H1 (cell line): ENCODE measurements around the gene B3GALT4. TPM values are rescaled to one million over a fixed set of nuclear protein-coding genes. Genes with fewer than 3 reads are reported as not detected.
A peak's percentile ranks its signal among the peaks of the same experiment; 100 is the strongest.

Experiments used
- CTCF ChIA-PET: fragments of 300-600 bp; sonication (Branson Sonifier 250); formaldehyde crosslinking; loops from one replicate; lab custom pipeline; 2021; ENCODE audit not compliant: partially characterized antibody; lab: Charles Lee
- POLR2A ChIA-PET: fragments of 300-600 bp; sonication (Branson Sonifier 250); formaldehyde crosslinking; loops from one replicate; lab custom pipeline; 2021; ENCODE audit warnings: inconsistent platforms; ENCODE audit not compliant: partially characterized antibody; lab: Charles Lee
- DNase-seq, 2 experiments: peaks; one replicate each; pipeline versions ENCODE4 v3.0.0 to v3.0.0-alpha.2; 2010 to 2022; ENCODE audit warnings: low spot score in 2 of 2, low read depth in 1 of 2, mixed read lengths in 1 of 2
- FAIRE-seq: peaks from 2 replicates; lab custom pipeline; 2011; peaks lifted over from hg19 to GRCh38; lab: Jason Lieb, UNC
- H2AFZ ChIP-seq: 2 replicates; pipeline ENCODE4 v1.8.1; 2012; ENCODE audit warnings: low read length, inconsistent platforms
- H2AK5ac ChIP-seq: 2 replicates; pipeline ENCODE4 v1.6.1; 2013; ENCODE audit warnings: low read depth, low read length
- H2BK120ac ChIP-seq: replicated peaks from 2 replicates; pipeline ENCODE3; 2013; ENCODE audit warnings: low read depth, low read length, inconsistent platforms
- H2BK12ac ChIP-seq: 2 replicates; pipeline ENCODE4 v1.6.1; 2013; ENCODE audit warnings: low read depth, low read length
- H2BK15ac ChIP-seq: 2 replicates; pipeline ENCODE4 v1.6.1; 2013; ENCODE audit warnings: low read length
- H2BK20ac ChIP-seq: 2 replicates; pipeline ENCODE4 v1.6.1; 2013; ENCODE audit warnings: low read length
- H2BK5ac ChIP-seq: 2 replicates; pipeline ENCODE4 v1.6.1; 2013; ENCODE audit warnings: low read depth, low read length
- H3K14ac ChIP-seq: 2 replicates; pipeline ENCODE4 v1.6.1; 2013; ENCODE audit warnings: inconsistent platforms; ENCODE audit not compliant: insufficient read length
- H3K18ac ChIP-seq: 2 replicates; pipeline ENCODE4 v1.6.1; 2013; ENCODE audit warnings: low read length; ENCODE audit errors: extremely low read depth
- H3K23ac ChIP-seq: 2 replicates; pipeline ENCODE4 v1.6.1; 2013; ENCODE audit warnings: inconsistent platforms; ENCODE audit not compliant: insufficient read length
- H3K23me2 ChIP-seq: 2 replicates; pipeline ENCODE4 v1.6.1; 2013; ENCODE audit warnings: low read depth, low read length
- H3K27ac ChIP-seq: 2 replicates; pipeline ENCODE4 v1.6.1; 2011; ENCODE audit warnings: low read depth, low read length, inconsistent platforms
- H3K27me3 ChIP-seq, 4 experiments: replicated peaks in 1 of 4; 1 replicate in 1 of 4; 2 replicates in 3 of 4; pipeline versions ENCODE4 v1.6.1 to v1.8.1; 2011 to 2013; ENCODE audit warnings: low read length in 3 of 4, mild to moderate bottlenecking in 3 of 4, inconsistent platforms in 2 of 4, mixed read lengths in 2 of 4, moderate library complexity in 1 of 4; ENCODE audit not compliant: control insufficient read depth in 3 of 4, insufficient read depth in 3 of 4; ENCODE audit errors: extremely low read depth in 1 of 4
- H3K36me3 ChIP-seq, 4 experiments: 2 replicates each; pipeline versions ENCODE4 v1.6.1 to v1.8.1; 2011 to 2013; ENCODE audit warnings: mild to moderate bottlenecking in 4 of 4, low read length in 3 of 4, moderate library complexity in 2 of 4, control low read depth in 1 of 4, inconsistent platforms in 1 of 4; ENCODE audit not compliant: insufficient read depth in 4 of 4, control insufficient read depth in 2 of 4
- H3K4ac ChIP-seq: replicated peaks from 2 replicates; pipeline ENCODE3; 2013; ENCODE audit warnings: low read length, low read depth, mixed read lengths, inconsistent platforms; ENCODE audit not compliant: insufficient read length
- H3K4me1 ChIP-seq, 4 experiments: replicated peaks in 1 of 4; 1 replicate in 1 of 4; 2 replicates in 3 of 4; pipeline versions ENCODE4 v1.6.1 to v1.8.1; 2011 to 2013; ENCODE audit warnings: low read length in 3 of 4, inconsistent platforms in 2 of 4, mixed read lengths in 1 of 4; ENCODE audit not compliant: insufficient read depth in 4 of 4, control insufficient read depth in 3 of 4
- H3K4me2 ChIP-seq, 2 experiments: 2 replicates each; pipeline versions ENCODE4 v1.6.1 to v1.8.1; 2011 to 2013; ENCODE audit warnings: low read depth in 2 of 2, low read length in 2 of 2, control low read depth in 1 of 2, inconsistent platforms in 1 of 2, mild to moderate bottlenecking in 1 of 2; ENCODE audit not compliant: insufficient read depth in 1 of 2
- H3K4me3 ChIP-seq, 4 experiments: fragments of 200-600, 300-600 bp in 1 of 4; sonication (generic), shearing (Covaris generic), sonication (Bioruptor Twin) in 1 of 4; 2 replicates each; pipeline versions ENCODE4 v1.5.1 to v1.8.1; 2011 to 2016; ENCODE audit warnings: low read length in 4 of 4, low read depth in 3 of 4, control low read depth in 2 of 4, inconsistent platforms in 2 of 4, mild to moderate bottlenecking in 2 of 4, mixed read lengths in 1 of 4, moderate library complexity in 1 of 4; ENCODE audit not compliant: insufficient read depth in 2 of 4; ENCODE audit errors: extremely low read depth in 1 of 4
- H3K56ac ChIP-seq: replicated peaks from 2 replicates; pipeline ENCODE3; 2013; ENCODE audit warnings: low read depth, mild to moderate bottlenecking, mixed read lengths, low read length, inconsistent platforms; ENCODE audit not compliant: insufficient read length
- H3K79me1 ChIP-seq: 2 replicates; pipeline ENCODE4 v1.6.1; 2013; ENCODE audit warnings: low read depth, low read length, control low read depth
- H3K79me2 ChIP-seq, 2 experiments: 2 replicates each; pipeline versions ENCODE4 v1.6.1 to v1.8.1; 2012 to 2013; ENCODE audit warnings: low read length in 2 of 2, mild to moderate bottlenecking in 2 of 2, inconsistent platforms in 1 of 2; ENCODE audit not compliant: insufficient read depth in 2 of 2, control insufficient read depth in 1 of 2
- H3K9ac ChIP-seq, 4 experiments: replicated peaks in 1 of 4; 1 replicate in 1 of 4; 2 replicates in 3 of 4; pipeline versions ENCODE4 v1.6.1 to v1.8.1; 2011 to 2013; ENCODE audit warnings: low read depth in 3 of 4, low read length in 3 of 4, control low read depth in 2 of 4, mild to moderate bottlenecking in 2 of 4, moderate library complexity in 2 of 4, inconsistent platforms in 1 of 4; ENCODE audit errors: extremely low read depth in 1 of 4
- H3K9me3 ChIP-seq, 2 experiments: 2 replicates each; pipeline versions ENCODE4 v1.6.1 to v1.8.1; 2012 to 2013; ENCODE audit warnings: mild to moderate bottlenecking in 2 of 2, moderate library complexity in 2 of 2, control low read depth in 1 of 2, inconsistent platforms in 1 of 2, low read depth in 1 of 2, low read length in 1 of 2, mixed read lengths in 1 of 2; ENCODE audit not compliant: insufficient read depth in 2 of 2
- H4K20me1 ChIP-seq, 2 experiments: replicated peaks in 1 of 2; 2 replicates each; pipeline versions ENCODE3 to v1.8.1; 2011 to 2013; ENCODE audit warnings: inconsistent platforms in 2 of 2, low read length in 2 of 2, mild to moderate bottlenecking in 1 of 2; ENCODE audit not compliant: insufficient read depth in 2 of 2, control insufficient read depth in 1 of 2
- H4K5ac ChIP-seq: 2 replicates; pipeline ENCODE4 v1.6.1; 2013; ENCODE audit warnings: low read length, low read depth, mixed read lengths, inconsistent platforms; ENCODE audit not compliant: insufficient read length
- H4K8ac ChIP-seq: 2 replicates; pipeline ENCODE4 v1.8.0; 2013; ENCODE audit warnings: mild to moderate bottlenecking, moderate library complexity, low read length, inconsistent platforms; ENCODE audit not compliant: insufficient read depth; ENCODE audit errors: extremely low read depth
- H4K91ac ChIP-seq: replicated peaks from 2 replicates; pipeline ENCODE3; 2013; ENCODE audit warnings: low read length, mixed read lengths, inconsistent platforms; ENCODE audit not compliant: insufficient read length
- RAD21 ChIP-seq, 2 experiments: IDR thresholded peaks in 1 of 2; conservative IDR thresholded peaks in 1 of 2; 2 replicates each; pipeline ENCODE4 v1.6.1; 2011; ENCODE audit warnings: low read depth in 2 of 2, low read length in 2 of 2, improper control_type of control experiment in 1 of 2, inconsistent platforms in 1 of 2, mild to moderate bottlenecking in 1 of 2, moderate library complexity in 1 of 2
- RBBP5 ChIP-seq: IDR thresholded peaks from 2 replicates; pipeline ENCODE4 v1.7.1; 2012; ENCODE audit warnings: low read depth, mild to moderate bottlenecking, inconsistent platforms, low read length, moderate library complexity, borderline replicate concordance
- SAP30 ChIP-seq: fragments of 300-600 bp; sonication (generic); IDR thresholded peaks from 2 replicates; pipeline ENCODE4 v1.7.1; 2012; ENCODE audit warnings: low read length, moderate library complexity, mild to moderate bottlenecking, inconsistent platforms; ENCODE audit not compliant: insufficient read depth, insufficient replicate concordance
- USF2 ChIP-seq: IDR thresholded peaks from 2 replicates; pipeline ENCODE4 v1.6.1; 2011; ENCODE audit warnings: low read length, improper control_type of control experiment
- WGBS, 2 experiments: shearing (Covaris generic) in 1 of 2; methylation state at CpG; one replicate each; pipeline versions ENCODE4 v1.1.6 to v1.1.7; 2013 to 2015; ENCODE audit warnings: low lambda C conversion rate in 2 of 2, mixed read lengths in 2 of 2, inconsistent platforms in 1 of 2, low coverage in 1 of 2, missing lambda C conversion rate in 1 of 2; ENCODE audit not compliant: insufficient replicate concordance in 2 of 2, insufficient coverage in 1 of 2, insufficient read length in 1 of 2; ENCODE audit errors: extremely low coverage in 1 of 2, missing lambda C conversion rate in 1 of 2; 5-methylcytosine and 5-hydroxymethylcytosine counted together
- polyA plus RNA-seq, 7 experiments: library from polyadenylated mRNA; depleted of rRNA in 3 of 7; stranded (reverse) in 5 of 7; unstranded in 2 of 7; fragments of >200 nt in 5 of 7; fragments of 200-250 nt in 2 of 7; gene quantifications; 1 replicate in 5 of 7; 2 replicates in 1 of 7; 4 replicates in 1 of 7; pipeline versions ENCODE4 v1.2.1 to v1.2.3, GENCODE V29; 2011 to 2013; ENCODE audit warnings: missing spikeins in 2 of 7, mixed read lengths in 2 of 7
- total RNA-seq: library from RNA; stranded (reverse); fragmentation: NEBNext Ultra II Directional; extraction: Animal tissue kit (Norgen Biotek cat#: 25700); gene quantifications from 2 replicates; pipeline ENCODE4 v1.2.1, GENCODE V29; 2021
- TF ChIP-seq, protein P1 (sequence below), 3 experiments: IDR thresholded peaks; 1 replicate in 2 of 3; 2 replicates in 1 of 3; pipeline versions ENCODE4 v1.5.1 to v1.6.1; 2011; ENCODE audit warnings: low read length in 3 of 3, mild to moderate bottlenecking in 3 of 3, inconsistent platforms in 2 of 3, low read depth in 1 of 3, moderate library complexity in 1 of 3; ENCODE audit not compliant: insufficient read depth in 1 of 3; ENCODE audit errors: control extremely low read depth in 1 of 3

The B3GALT4 gene
- total and polyA plus RNA-seq, 2 of the 8 experiments (the other 6 are each of a cell fraction or from before 2014, with no cell fraction given), result 2.2 to 3.0 TPM

GRCh38 chr6:33312361-33313104 is 35.6 kb downstream of the B3GALT4 start:
- H3K79me2 ChIP-seq, result no peaks in the 10 kb centered on the region
- POLR2A ChIA-PET, result interaction anchor here (0.6 to 6.3 kb wide), 15 partner anchors 13 to 1497 kb away, joined by 3 to 37 read pairs (median 4); partner anchors contain the start of genes B3GALT4, PFDN6, RGL2 and RPS18
- TF ChIP-seq USF2 (peak; percentile 72), SAP30 (peak; percentile 65), RBBP5 (no peak), RAD21 (IDR thresholded peaks at IDR 0.05 in 1 of 2, conservative IDR thresholded peaks at IDR 0.05 in 1 of 2; ENCODE audit: low read depth in 2 of 2, low read length in 2 of 2) (0 out of 4 replicates have a peak, but pooled peaks of 1 of the 2 experiments have one; percentile 18)
- TF ChIP-seq, protein P1, sequence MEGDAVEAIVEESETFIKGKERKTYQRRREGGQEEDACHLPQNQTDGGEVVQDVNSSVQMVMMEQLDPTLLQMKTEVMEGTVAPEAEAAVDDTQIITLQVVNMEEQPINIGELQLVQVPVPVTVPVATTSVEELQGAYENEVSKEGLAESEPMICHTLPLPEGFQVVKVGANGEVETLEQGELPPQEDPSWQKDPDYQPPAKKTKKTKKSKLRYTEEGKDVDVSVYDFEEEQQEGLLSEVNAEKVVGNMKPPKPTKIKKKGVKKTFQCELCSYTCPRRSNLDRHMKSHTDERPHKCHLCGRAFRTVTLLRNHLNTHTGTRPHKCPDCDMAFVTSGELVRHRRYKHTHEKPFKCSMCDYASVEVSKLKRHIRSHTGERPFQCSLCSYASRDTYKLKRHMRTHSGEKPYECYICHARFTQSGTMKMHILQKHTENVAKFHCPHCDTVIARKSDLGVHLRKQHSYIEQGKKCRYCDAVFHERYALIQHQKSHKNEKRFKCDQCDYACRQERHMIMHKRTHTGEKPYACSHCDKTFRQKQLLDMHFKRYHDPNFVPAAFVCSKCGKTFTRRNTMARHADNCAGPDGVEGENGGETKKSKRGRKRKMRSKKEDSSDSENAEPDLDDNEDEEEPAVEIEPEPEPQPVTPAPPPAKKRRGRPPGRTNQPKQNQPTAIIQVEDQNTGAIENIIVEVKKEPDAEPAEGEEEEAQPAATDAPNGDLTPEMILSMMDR (IDR thresholded peaks at IDR 0.05; ENCODE audit: control extremely low read depth in 1 of 3, insufficient read depth in 1 of 3, low read depth in 1 of 3, low read length in 3 of 3), result peak in 1 of 3 experiments; percentile 11; a peak in 1 of 4 replicates

More at GRCh38 chr6:33312361-33313104, 35.6 kb downstream of the B3GALT4 start:
- Histone ChIP-seq H4K91ac (no peak overlapping the region), H3K56ac (no peak overlapping the region), H3K27ac (no peak overlapping the region; the same call in 1 of the 2 replicates), H3K23me2 (peaks cover 26% of the 10 kb centered on the region), H4K8ac (no peak overlapping the region), H3K9ac (peak overlapping the region in 3 of 4 experiments; percentile 13 to 74 (median 28); a peak in 1 of 7 replicates), H3K18ac (peak overlapping the region; percentile 71; the same call in 1 of the 2 replicates), H3K4me3 (peak overlapping the region; percentile 84 to 89 (median 88)), H4K5ac (no peak overlapping the region), H3K23ac (no peak overlapping the region), H3K9me3 (no peaks in the 10 kb centered on the region), H2BK5ac (no peak overlapping the region), H2BK120ac (no peak overlapping the region), H2AFZ (peak overlapping the region; percentile 49; the same call in 1 of the 2 replicates), H3K79me1 (no peaks in the 10 kb centered on the region), H3K27me3 (no peaks in the 10 kb centered on the region), H3K36me3 (no peaks in the 10 kb centered on the region), H3K14ac (no peak overlapping the region), H2AK5ac (no peak overlapping the region), H3K4me2 (peak overlapping the region; percentile 93 to 95), H2BK20ac (0 out of 2 replicates have a peak overlapping the region, but pooled peaks have one; percentile 72), H4K20me1 (no peaks in the 10 kb centered on the region), H2BK12ac (no peak overlapping the region), H3K4me1 (peaks cover 0 to 15% (median 11%) of the 10 kb centered on the region in 4 experiments; a peak in 5 of 7 replicates), H2BK15ac (no peak overlapping the region), H3K4ac (no peak overlapping the region)
- CTCF ChIA-PET, result interaction anchor here (0.7 to 2.4 kb wide), 11 partner anchors 11 to 115 kb away, joined by 3 to 17 read pairs (median 6); partner anchors contain the start of genes B3GALT4, RGL2, RPS18 and VPS52
- DNase-seq (peak in 1 of 2 experiments; percentile 76), FAIRE-seq (no peak)
- WGBS, 2 experiments, result 2% methylated on average over 28 of the region's 29 CpGs; no CpG with 5 or more reads in 1 of the 2 experiments
